SHP77 (cell line): ENCODE measurements around the gene TADA2A.

Experiments used
- DNase-seq, 2 experiments: peaks; one replicate each; lab custom pipeline; 2025; lab: John Stamatoyannopoulos, UW

Gene TADA2A

DNA sequence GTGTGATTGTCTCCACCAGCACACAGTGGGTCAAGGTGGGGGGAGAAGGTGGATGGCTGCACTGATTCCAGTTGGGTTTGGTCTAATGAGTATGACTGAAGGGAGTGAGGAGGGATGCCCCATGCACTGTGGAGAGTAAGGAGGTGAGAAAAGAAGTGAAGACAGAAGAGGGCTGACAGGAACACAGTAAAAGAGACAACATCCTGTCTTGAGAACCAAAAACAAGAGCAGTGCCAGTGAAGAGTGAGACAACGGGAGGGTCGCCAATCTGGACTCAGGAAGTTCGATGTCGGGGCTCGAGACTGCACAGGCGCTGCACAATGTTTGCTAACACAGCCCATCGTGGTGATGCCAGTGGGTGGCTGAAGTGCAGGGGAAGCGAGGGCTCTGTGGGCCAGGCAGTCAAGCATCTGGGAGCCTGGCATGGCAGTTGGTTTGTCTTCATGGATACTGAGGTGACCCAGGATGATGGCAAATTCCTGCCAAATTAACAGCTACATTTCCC lies 117.1 kb downstream of the TADA2A start:
- DNase-seq = no peak

DNA sequence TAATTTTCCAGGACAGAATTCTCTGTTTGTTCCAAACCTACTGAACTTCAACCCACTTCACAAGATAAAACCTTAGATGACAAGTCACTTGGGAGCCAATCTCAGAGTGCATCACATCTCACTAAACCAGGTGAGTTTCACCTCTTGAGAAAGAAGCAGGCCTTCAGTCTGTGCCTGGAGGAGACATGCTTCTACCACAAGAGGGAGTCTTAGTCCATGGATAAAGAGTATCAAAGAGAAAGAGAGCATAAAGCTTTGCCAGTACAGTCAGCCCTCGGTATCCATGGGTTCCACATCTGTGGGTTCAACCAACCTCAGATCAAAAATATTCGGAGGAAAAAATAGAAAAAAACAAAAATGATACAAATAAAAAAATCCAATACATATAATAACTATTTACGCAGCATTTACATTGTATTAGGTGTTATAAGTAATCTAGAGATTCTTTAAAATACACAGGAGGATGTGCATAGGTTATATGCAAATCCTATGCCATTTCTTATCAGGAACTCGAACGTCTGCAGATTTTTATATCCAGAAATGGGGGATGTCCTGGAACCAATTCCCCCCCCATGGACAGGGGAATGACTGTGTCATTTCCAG lies 120.7 kb downstream of the TADA2A start:
- DNase-seq = peak; percentile 44 to 51
